ENCODE data around the gene CDK7.

CDK7 gene

DNA sequence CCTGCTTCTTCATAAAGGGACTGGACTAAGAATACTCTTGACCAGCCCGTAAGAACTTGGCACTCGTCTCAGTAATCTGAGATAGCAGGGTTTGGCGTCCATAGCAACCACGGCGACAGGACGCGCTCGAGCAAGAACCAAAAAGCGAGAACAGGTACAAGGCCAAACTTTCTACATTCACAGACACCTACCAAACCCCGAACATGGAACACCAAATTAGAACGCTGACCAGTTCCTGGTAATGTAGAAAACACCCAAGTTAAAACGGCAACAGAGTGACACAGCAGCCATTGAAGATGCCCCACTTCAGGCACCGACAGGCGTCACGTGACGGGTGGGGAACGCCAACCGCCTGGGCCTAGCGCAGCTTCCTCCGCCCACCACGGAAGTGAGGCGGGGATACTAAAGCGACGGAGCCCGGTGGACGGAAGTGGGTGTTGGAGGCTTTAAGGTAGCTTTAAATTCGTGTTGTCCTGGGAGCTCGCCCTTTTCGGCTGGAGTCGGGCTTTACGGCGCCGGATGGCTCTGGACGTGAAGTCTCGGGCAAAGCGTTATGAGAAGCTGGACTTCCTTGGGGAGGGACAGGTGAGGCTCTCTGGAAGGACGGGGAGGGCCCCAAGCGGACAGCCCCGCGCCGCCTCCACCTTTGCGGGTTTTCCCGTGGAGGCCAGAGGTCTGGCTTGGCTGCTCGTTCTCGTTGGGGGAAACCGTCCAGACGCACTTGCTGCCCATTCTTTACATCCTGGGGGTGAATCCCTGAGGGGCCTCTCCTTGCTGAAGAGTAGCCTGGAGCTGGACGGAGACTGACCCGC is at the start of gene CDK7 (continued):
- peak; percentile 60 for TF ChIP-seq PATZ1 (tag by site-specific recombination; IDR thresholded peaks at IDR 0.05)
- no peak for TF ChIP-seq KLF7 (tag by site-specific recombination; IDR thresholded peaks at IDR 0.05; ENCODE audit: borderline replicate concordance)
- peak; percentile 45; the same call in 1 of the 2 replicates for TF ChIP-seq REST (tag by site-specific recombination; IDR thresholded peaks at IDR 0.05)
- TF ChIP-seq, protein P1, sequence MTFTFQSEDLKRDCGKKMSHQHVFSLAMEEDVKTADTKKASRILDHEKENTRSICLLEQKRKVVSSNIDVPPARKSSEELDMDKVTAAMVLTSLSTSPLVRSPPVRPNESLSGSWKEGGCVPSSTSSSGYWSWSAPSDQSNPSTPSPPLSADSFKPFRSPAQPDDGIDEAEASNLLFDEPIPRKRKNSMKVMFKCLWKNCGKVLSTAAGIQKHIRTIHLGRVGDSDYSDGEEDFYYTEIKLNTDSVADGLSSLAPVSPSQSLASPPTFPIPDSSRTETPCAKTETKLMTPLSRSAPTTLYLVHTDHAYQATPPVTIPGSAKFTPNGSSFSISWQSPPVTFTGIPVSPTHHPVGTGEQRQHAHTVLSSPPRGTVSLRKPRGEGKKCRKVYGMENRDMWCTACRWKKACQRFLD (tag by site-specific recombination; IDR thresholded peaks at IDR 0.05): no peak
- TF ChIP-seq, protein P2, sequence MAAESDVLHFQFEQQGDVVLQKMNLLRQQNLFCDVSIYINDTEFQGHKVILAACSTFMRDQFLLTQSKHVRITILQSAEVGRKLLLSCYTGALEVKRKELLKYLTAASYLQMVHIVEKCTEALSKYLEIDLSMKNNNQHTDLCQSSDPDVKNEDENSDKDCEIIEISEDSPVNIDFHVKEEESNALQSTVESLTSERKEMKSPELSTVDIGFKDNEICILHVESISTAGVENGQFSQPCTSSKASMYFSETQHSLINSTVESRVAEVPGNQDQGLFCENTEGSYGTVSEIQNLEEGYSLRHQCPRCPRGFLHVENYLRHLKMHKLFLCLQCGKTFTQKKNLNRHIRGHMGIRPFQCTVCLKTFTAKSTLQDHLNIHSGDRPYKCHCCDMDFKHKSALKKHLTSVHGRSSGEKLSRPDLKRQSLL (tag by site-specific recombination; IDR thresholded peaks at IDR 0.05): peak; percentile 92
- no peak for TF ChIP-seq ZNF174 (tag by site-specific recombination; IDR thresholded peaks at IDR 0.05)
- no peak for TF ChIP-seq ZNF747 (tag by site-specific recombination; IDR thresholded peaks at IDR 0.05)
- TF ChIP-seq ZNF843 (tag by site-specific recombination; IDR thresholded peaks at IDR 0.05): 0 out of 2 replicates have a peak, but pooled peaks have one; percentile 35
- TF ChIP-seq, protein P3, sequence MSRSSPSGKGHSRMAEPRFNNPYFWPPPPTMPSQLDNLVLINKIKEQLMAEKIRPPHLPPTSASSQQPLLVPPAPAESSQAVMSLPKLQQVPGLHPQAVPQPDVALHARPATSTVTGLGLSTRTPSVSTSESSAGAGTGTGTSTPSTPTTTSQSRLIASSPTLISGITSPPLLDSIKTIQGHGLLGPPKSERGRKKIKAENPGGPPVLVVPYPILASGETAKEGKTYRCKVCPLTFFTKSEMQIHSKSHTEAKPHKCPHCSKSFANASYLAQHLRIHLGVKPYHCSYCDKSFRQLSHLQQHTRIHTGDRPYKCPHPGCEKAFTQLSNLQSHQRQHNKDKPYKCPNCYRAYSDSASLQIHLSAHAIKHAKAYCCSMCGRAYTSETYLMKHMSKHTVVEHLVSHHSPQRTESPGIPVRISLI (tag by site-specific recombination; IDR thresholded peaks at IDR 0.05): no peak
- no peak for TF ChIP-seq ZNF214 (tag by site-specific recombination; IDR thresholded peaks at IDR 0.05; ENCODE audit: borderline replicate concordance)
- peak; percentile 82 for TF ChIP-seq ZFHX2 (tag by site-specific recombination; conservative IDR thresholded peaks at IDR 0.05)
- TF ChIP-seq ZNF10 (tag by site-specific recombination; IDR thresholded peaks at IDR 0.05): peak; percentile 54; the same call in 1 of the 2 replicates
- no peak for TF ChIP-seq ZNF121 (tag by site-specific recombination; IDR thresholded peaks at IDR 0.05)
- TF ChIP-seq WT1 (tag by site-specific recombination; IDR thresholded peaks at IDR 0.05): no peak
- no peak; the same call in 1 of the 2 replicates for TF ChIP-seq ZNF558 (tag by site-specific recombination; IDR thresholded peaks at IDR 0.05)
- TF ChIP-seq ZNF280D (tag by site-specific recombination; IDR thresholded peaks at IDR 0.05): no peak
- no peak for TF ChIP-seq ZNF138 (tag by site-specific recombination; IDR thresholded peaks at IDR 0.05; ENCODE audit: borderline replicate concordance)
- no peak for TF ChIP-seq ZSCAN4 (tag by site-specific recombination; IDR thresholded peaks at IDR 0.05)
- TF ChIP-seq ZNF335 (tag by site-specific recombination; conservative IDR thresholded peaks at IDR 0.05): peak; percentile 96
- TF ChIP-seq ZNF600 (tag by site-specific recombination; IDR thresholded peaks at IDR 0.05): peak; percentile 68; the same call in 1 of the 2 replicates
- TF ChIP-seq ZEB2 (tag by site-specific recombination; IDR thresholded peaks at IDR 0.05): peak; percentile 85
- TF ChIP-seq ZNF302 (tag by site-specific recombination; IDR thresholded peaks at IDR 0.05; ENCODE audit: low read depth): no peak
- no peak for TF ChIP-seq ZNF169 (tag by site-specific recombination; IDR thresholded peaks at IDR 0.05)
- peak; percentile 71; the same call in 1 of the 2 replicates for TF ChIP-seq KLF9 (tag by site-specific recombination; IDR thresholded peaks at IDR 0.05; ENCODE audit: low read depth)
- no peak for TF ChIP-seq PRDM1 (tag by site-specific recombination; IDR thresholded peaks at IDR 0.05)
- peak; percentile 94 for TF ChIP-seq ZBTB17 (tag by site-specific recombination; IDR thresholded peaks at IDR 0.05)

Measured in HEK293 (cell line).